ENCODE data around the gene FBXO9. TPM values are rescaled to one million over a fixed set of nuclear protein-coding genes. Genes with fewer than 3 reads are reported as not detected.

The FBXO9 gene
- 100 to 1,000 TPM in 3 of 5 donors, 10 to 100 TPM in 2; 78.3 to 106 (median 100) TPM for total RNA-seq
- total RNA-seq (2013): 63.8 TPM
- 23.8 to 101 (median 52.9) reads per million in 29 experiments for total RNA-seq

DNA sequence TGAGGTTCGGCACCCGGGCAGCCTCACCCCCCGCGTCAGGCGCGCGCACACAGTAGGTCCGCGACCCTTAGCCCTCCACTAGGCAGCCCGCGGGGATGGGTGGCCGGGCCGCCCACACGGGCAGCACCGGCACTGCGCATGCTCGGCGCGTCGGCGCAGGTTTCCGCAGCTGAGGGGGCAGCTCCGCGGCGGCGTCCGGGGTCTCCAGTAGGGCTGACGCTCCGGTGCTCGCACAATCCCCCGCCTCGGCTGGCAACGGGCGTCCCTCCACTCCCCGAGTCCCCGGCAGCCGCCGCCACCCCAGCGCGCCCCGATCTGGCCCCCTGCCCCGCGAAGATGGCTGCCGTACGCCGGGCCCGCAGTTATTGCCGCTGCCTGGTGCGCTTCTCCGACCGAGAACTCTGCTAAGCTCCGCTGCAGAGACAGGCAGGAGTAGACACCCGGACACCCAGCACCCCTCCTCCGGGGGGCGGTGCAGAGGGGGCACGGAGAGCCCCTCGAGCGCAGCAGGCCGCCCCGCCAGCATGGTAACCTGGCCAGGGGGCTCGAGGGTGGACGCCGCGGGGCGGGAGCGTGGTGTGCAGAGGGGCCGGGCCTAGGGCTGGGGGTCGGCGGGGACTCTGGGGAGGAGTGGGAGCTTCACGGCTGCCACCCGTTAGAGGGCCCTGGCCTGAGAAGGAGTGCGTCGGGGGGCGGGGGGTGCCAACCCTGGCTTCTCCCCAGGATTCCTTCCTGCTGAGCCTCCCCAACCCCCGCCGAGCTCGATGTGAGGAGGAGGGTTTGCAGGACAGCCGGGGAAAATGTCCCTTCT lies at the start of gene FBXO9:
TSS of gene FBXO9 (plus strand) at position 139 of the 811 bp plus-strand sequence. CDS start at position 525, 386 bp downstream.
- Histone ChIP-seq H3K9me3 (no peaks in the 10 kb centered on the region), H3K4me1 (ENCODE audit: control insufficient read depth in 1 of 2, extremely low read depth in 1 of 2, insufficient read depth in 2 of 2, low read length in 2 of 2) (peaks cover 26 to 30% of the 10 kb centered on the region in 2 experiments), H3K27ac (ENCODE audit: low read length) (peak within 1 kb of the TSS; percentile 84), H3K36me3 (ENCODE audit: control insufficient read depth in 2 of 2, extremely low read depth in 1 of 2, insufficient read depth in 1 of 2, low read length in 1 of 2) (peaks cover 0 to 3% of the 10 kb centered on the region in 2 donors), H3K4me3 (ENCODE audit: control insufficient read depth in 1 of 2, extremely low read depth in 1 of 2, low read length in 1 of 2) (peak within 1 kb of the TSS; percentile 98 to 99), H3K27me3 (replicated peaks in 1 of 2; ENCODE audit: control insufficient read depth in 2 of 2, extremely low read depth in 1 of 2, insufficient read depth in 2 of 2, low read length in 1 of 2) (no peaks in the 10 kb centered on the region)
- WGBS (ENCODE audit: insufficient coverage): under 1% methylated on average over 56 of the region's 78 CpGs
- ChIA-PET POLR2A (interaction anchor here in 1 of 2 donors (0.6 kb wide), 1 partner anchor 671 kb away, joined by 3 read pairs; no protein-coding TSS in a partner anchor), CTCF (interaction anchor here in 1 of 2 donors (0.6 to 2.1 kb wide), 5 partner anchors 9 to 1294 kb away, joined by 3 to 8 read pairs (median 3); partner anchors contain the start of gene GSTA4)
- peak within 1 kb of the TSS; percentile 95 to 99 (median 99) for H3K4me3 Mint-ChIP-seq
- H3K27ac Mint-ChIP-seq: peak within 1 kb of the TSS; percentile 93 to 99
- no peaks in the 10 kb centered on the region for H3K36me3 Mint-ChIP-seq
- no peaks in the 10 kb centered on the region for H3K27me3 Mint-ChIP-seq
- H3K4me1 Mint-ChIP-seq: peaks cover 57 to 59% (median 58%) of the 10 kb centered on the region in 3 donors
- H3K9me3 Mint-ChIP-seq: no peaks in the 10 kb centered on the region
- DNase-seq (peak in 34 of 35 experiments; percentile 41 to 85 (median 66)), ATAC-seq (replicated peaks in 1 of 4) (peak; percentile 64 to 73 (median 68))

GRCh38 chr6:53015486-53015885 lies 49.7 kb upstream of the FBXO9 start:
- ChIA-PET POLR2A (no interaction called here), CTCF (no interaction called here)
- peaks cover 64% of the 10 kb centered on the region for H3K36me3 Mint-ChIP-seq
- H3K4me3 ChIP-seq (ENCODE audit: control insufficient read depth in 1 of 2, extremely low read depth in 1 of 2, low read length in 1 of 2): no peak overlapping the region
- peaks cover 2 to 73% of the 10 kb centered on the region in 2 donors for H3K36me3 ChIP-seq (ENCODE audit: control insufficient read depth in 2 of 2, extremely low read depth in 1 of 2, insufficient read depth in 1 of 2, low read length in 1 of 2)
- no peak for ATAC-seq (replicated peaks in 1 of 4)
- no peaks in the 10 kb centered on the region for H3K27me3 Mint-ChIP-seq
- no CpG with 5 or more reads among the region's 1 CpG for WGBS (ENCODE audit: insufficient coverage)
- DNase-seq: no peak
- H3K4me1 ChIP-seq (ENCODE audit: control insufficient read depth in 1 of 2, extremely low read depth in 1 of 2, insufficient read depth in 2 of 2, low read length in 2 of 2): no peaks in the 10 kb centered on the region
- H3K27ac ChIP-seq (ENCODE audit: low read length): no peak overlapping the region
- peaks cover 0 to 5% (median 3%) of the 10 kb centered on the region in 3 donors for H3K4me1 Mint-ChIP-seq
- H3K27ac Mint-ChIP-seq: no peak overlapping the region
- no peak overlapping the region for H3K4me3 Mint-ChIP-seq
- H3K9me3 ChIP-seq: no peaks in the 10 kb centered on the region
- H3K9me3 Mint-ChIP-seq: no peaks in the 10 kb centered on the region
- no peaks in the 10 kb centered on the region for H3K27me3 ChIP-seq (replicated peaks in 1 of 2; ENCODE audit: control insufficient read depth in 2 of 2, extremely low read depth in 1 of 2, insufficient read depth in 2 of 2, low read length in 1 of 2)

GRCh38 chr6:53018446-53018845 lies 46.8 kb upstream of the FBXO9 start:
- Mint-ChIP-seq H3K9me3 (no peaks in the 10 kb centered on the region), H3K36me3 (peaks cover 51% of the 10 kb centered on the region), H3K27me3 (no peaks in the 10 kb centered on the region), H3K4me3 (no peak overlapping the region), H3K4me1 (peaks cover 6 to 10% (median 10%) of the 10 kb centered on the region in 3 donors), H3K27ac (no peak overlapping the region)
- H3K4me1 ChIP-seq (ENCODE audit: control insufficient read depth in 1 of 2, extremely low read depth in 1 of 2, insufficient read depth in 2 of 2, low read length in 2 of 2): no peaks in the 10 kb centered on the region
- ChIA-PET CTCF (no interaction called here), POLR2A (no interaction called here)
- no CpG with 5 or more reads among the region's 2 CpGs for WGBS (ENCODE audit: insufficient coverage)
- DNase-seq: no peak
- no peaks in the 10 kb centered on the region for H3K9me3 ChIP-seq
- H3K27me3 ChIP-seq (replicated peaks in 1 of 2; ENCODE audit: control insufficient read depth in 2 of 2, extremely low read depth in 1 of 2, insufficient read depth in 2 of 2, low read length in 1 of 2): no peaks in the 10 kb centered on the region
- H3K4me3 ChIP-seq (ENCODE audit: control insufficient read depth in 1 of 2, extremely low read depth in 1 of 2, low read length in 1 of 2): no peak overlapping the region
- no peak for ATAC-seq (replicated peaks in 1 of 4)
- H3K36me3 ChIP-seq (ENCODE audit: control insufficient read depth in 2 of 2, extremely low read depth in 1 of 2, insufficient read depth in 1 of 2, low read length in 1 of 2): peaks cover 2 to 45% of the 10 kb centered on the region in 2 donors
- no peak overlapping the region for H3K27ac ChIP-seq (ENCODE audit: low read length)

GRCh38 chr6:53020005-53020744 lies 45.0 kb upstream of the FBXO9 start:
- Histone ChIP-seq H3K36me3 (ENCODE audit: control insufficient read depth in 2 of 2, extremely low read depth in 1 of 2, insufficient read depth in 1 of 2, low read length in 1 of 2) (peaks cover 2 to 34% of the 10 kb centered on the region in 2 donors), H3K4me1 (ENCODE audit: control insufficient read depth in 1 of 2, extremely low read depth in 1 of 2, insufficient read depth in 2 of 2, low read length in 2 of 2) (no peaks in the 10 kb centered on the region), H3K4me3 (ENCODE audit: control insufficient read depth in 1 of 2, extremely low read depth in 1 of 2, low read length in 1 of 2) (no peak overlapping the region), H3K9me3 (no peaks in the 10 kb centered on the region), H3K27me3 (replicated peaks in 1 of 2; ENCODE audit: control insufficient read depth in 2 of 2, extremely low read depth in 1 of 2, insufficient read depth in 2 of 2, low read length in 1 of 2) (no peaks in the 10 kb centered on the region), H3K27ac (ENCODE audit: low read length) (no peak overlapping the region)
- ChIA-PET CTCF (interaction anchor here (0.6 to 0.7 kb wide), 2 partner anchors 81 to 978 kb away, joined by 3 to 4 read pairs; no protein-coding TSS in a partner anchor), POLR2A (no interaction called here)
- Mint-ChIP-seq H3K27ac (no peak overlapping the region), H3K9me3 (no peaks in the 10 kb centered on the region), H3K36me3 (peaks cover 45% of the 10 kb centered on the region), H3K4me3 (no peak overlapping the region), H3K4me1 (peaks cover 10 to 15% (median 10%) of the 10 kb centered on the region in 3 donors), H3K27me3 (no peaks in the 10 kb centered on the region)
- DNase-seq (peak in 2 of 35 experiments; percentile 4 to 27), ATAC-seq (replicated peaks in 1 of 4) (peak in 1 of 4 experiments; percentile 57)
- 44% methylated on average over 2 of the region's 3 CpGs for WGBS (ENCODE audit: insufficient coverage)

- Histone ChIP-seq H3K27ac (ENCODE audit: low read length) (no peak overlapping the region), H3K4me1 (ENCODE audit: control insufficient read depth in 1 of 2, extremely low read depth in 1 of 2, insufficient read depth in 2 of 2, low read length in 2 of 2) (no peaks in the 10 kb centered on the region), H3K9me3 (no peaks in the 10 kb centered on the region), H3K36me3 (ENCODE audit: control insufficient read depth in 2 of 2, extremely low read depth in 1 of 2, insufficient read depth in 1 of 2, low read length in 1 of 2) (peaks cover 2 to 20% of the 10 kb centered on the region in 2 donors), H3K4me3 (ENCODE audit: control insufficient read depth in 1 of 2, extremely low read depth in 1 of 2, low read length in 1 of 2) (no peak overlapping the region), H3K27me3 (replicated peaks in 1 of 2; ENCODE audit: control insufficient read depth in 2 of 2, extremely low read depth in 1 of 2, insufficient read depth in 2 of 2, low read length in 1 of 2) (no peaks in the 10 kb centered on the region)
- Mint-ChIP-seq H3K36me3 (peaks cover 44% of the 10 kb centered on the region), H3K4me1 (peaks cover 10 to 15% (median 10%) of the 10 kb centered on the region in 3 donors), H3K4me3 (no peak overlapping the region), H3K27me3 (no peaks in the 10 kb centered on the region), H3K9me3 (no peaks in the 10 kb centered on the region), H3K27ac (no peak overlapping the region)
- no CpG with 5 or more reads among the region's 1 CpG for WGBS (ENCODE audit: insufficient coverage)
- no peak for DNase-seq
- ChIA-PET CTCF (no interaction called here), POLR2A (no interaction called here)
- no peak for ATAC-seq (replicated peaks in 1 of 4)
Observed at GRCh38 chr6:53023323-53023722, 41.9 kb upstream of the FBXO9 start.

DNA sequence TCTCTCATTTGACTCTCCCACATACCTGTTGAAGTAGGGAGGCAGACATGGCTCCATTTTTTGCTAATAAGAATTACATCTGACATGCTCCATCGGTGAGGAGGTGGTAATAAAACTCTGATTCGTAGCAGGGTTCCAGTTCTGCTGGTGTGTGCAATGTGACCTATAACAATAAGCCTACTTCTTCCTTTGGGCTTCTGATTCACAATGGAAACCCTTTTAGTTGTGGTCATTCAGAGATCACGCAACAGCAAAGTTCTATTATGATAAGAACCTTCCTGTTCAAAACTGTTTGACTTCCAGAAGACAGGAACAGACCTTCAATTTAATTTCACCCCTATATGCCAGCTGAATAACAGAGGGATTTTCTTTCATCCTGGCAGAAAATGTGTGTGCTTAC lies 38.7 kb upstream of the FBXO9 start:
- DNase-seq (no peak), ATAC-seq (replicated peaks in 1 of 4) (no peak)
- Mint-ChIP-seq H3K4me1 (peaks cover under 1 to 5% (median 4%) of the 10 kb centered on the region in 3 donors), H3K4me3 (no peak overlapping the region), H3K27me3 (no peaks in the 10 kb centered on the region), H3K27ac (no peak overlapping the region), H3K9me3 (no peaks in the 10 kb centered on the region), H3K36me3 (peaks cover 68% of the 10 kb centered on the region)
- 86% methylated on average over 1 of the region's 3 CpGs for WGBS (ENCODE audit: insufficient coverage)
- no peak overlapping the region for H3K4me3 ChIP-seq (ENCODE audit: control insufficient read depth in 1 of 2, extremely low read depth in 1 of 2, low read length in 1 of 2)
- no peaks in the 10 kb centered on the region for H3K27me3 ChIP-seq (replicated peaks in 1 of 2; ENCODE audit: control insufficient read depth in 2 of 2, extremely low read depth in 1 of 2, insufficient read depth in 2 of 2, low read length in 1 of 2)
- H3K9me3 ChIP-seq: no peaks in the 10 kb centered on the region
- ChIA-PET POLR2A (interaction anchor here in 1 of 2 donors (0.6 kb wide), 1 partner anchor 246 kb away, joined by 3 read pairs; no protein-coding TSS in a partner anchor), CTCF (no interaction called here)
- H3K36me3 ChIP-seq (ENCODE audit: control insufficient read depth in 2 of 2, extremely low read depth in 1 of 2, insufficient read depth in 1 of 2, low read length in 1 of 2): peaks cover 6 to 42% of the 10 kb centered on the region in 2 donors
- H3K27ac ChIP-seq (ENCODE audit: low read length): no peak overlapping the region
- H3K4me1 ChIP-seq (ENCODE audit: control insufficient read depth in 1 of 2, extremely low read depth in 1 of 2, insufficient read depth in 2 of 2, low read length in 2 of 2): no peaks in the 10 kb centered on the region

Measured in T-cell (primary cell).